Placental epithelial cell (primary cell): ENCODE data around the gene CDKN2C. TPM values are rescaled to one million over a fixed set of nuclear protein-coding genes. Genes with fewer than 3 reads are reported as not detected.

ENCODE experiments used
- total RNA-seq: library from RNA; depleted of rRNA; stranded (reverse); fragments of >200 nt; gene quantifications from 2 replicates; pipeline ENCODE4 v1.2.3, GENCODE V29; 2012

CDKN2C gene
- total RNA-seq = 6.7 and 7.9 TPM in 2 replicates

DNA sequence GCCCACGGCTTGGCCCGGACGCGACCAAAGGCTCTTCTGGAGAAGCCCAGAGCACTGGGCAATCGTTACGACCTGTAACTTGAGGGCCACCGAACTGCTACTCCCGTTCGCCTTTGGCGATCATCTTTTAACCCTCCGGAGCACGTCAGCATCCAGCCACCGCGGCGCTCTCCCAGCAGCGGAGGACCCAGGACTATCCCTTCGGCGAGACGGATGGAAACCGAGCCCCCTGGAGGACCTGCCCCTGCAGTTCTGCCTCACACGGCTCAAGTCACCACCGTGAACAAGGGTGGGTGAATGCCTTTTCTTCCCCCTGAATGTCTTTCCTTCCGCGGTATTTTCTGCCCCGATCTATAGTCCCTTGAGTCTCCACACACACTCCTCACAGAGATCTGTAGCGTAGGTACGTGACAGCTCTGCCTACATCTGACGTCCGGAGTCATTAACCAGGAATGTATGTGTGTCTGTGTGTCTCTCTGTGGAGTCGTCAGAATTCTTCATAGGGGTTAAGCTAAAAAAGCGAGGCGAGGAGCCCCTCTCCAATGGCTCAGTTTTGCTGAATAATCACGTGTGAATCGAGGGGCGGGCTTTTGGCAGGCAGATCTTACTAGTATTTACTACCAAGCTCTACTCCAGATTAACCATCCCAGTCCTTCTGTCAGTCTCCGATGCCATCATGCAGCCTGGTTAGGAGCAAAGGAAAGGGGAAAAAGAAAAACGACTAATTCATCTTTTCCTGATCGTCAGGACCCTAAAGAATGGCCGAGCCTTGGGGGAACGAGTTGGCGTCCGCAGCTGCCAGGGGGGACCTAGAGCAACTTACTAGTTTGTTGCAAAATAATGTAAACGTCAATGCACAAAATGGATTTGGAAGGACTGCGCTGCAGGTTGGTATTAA is at the start of gene CDKN2C:
Gene CDKN2C (plus strand): TSS at position 635 of the 898 bp plus-strand sequence. CDS start 124 bp downstream, at position 759.

DNA sequence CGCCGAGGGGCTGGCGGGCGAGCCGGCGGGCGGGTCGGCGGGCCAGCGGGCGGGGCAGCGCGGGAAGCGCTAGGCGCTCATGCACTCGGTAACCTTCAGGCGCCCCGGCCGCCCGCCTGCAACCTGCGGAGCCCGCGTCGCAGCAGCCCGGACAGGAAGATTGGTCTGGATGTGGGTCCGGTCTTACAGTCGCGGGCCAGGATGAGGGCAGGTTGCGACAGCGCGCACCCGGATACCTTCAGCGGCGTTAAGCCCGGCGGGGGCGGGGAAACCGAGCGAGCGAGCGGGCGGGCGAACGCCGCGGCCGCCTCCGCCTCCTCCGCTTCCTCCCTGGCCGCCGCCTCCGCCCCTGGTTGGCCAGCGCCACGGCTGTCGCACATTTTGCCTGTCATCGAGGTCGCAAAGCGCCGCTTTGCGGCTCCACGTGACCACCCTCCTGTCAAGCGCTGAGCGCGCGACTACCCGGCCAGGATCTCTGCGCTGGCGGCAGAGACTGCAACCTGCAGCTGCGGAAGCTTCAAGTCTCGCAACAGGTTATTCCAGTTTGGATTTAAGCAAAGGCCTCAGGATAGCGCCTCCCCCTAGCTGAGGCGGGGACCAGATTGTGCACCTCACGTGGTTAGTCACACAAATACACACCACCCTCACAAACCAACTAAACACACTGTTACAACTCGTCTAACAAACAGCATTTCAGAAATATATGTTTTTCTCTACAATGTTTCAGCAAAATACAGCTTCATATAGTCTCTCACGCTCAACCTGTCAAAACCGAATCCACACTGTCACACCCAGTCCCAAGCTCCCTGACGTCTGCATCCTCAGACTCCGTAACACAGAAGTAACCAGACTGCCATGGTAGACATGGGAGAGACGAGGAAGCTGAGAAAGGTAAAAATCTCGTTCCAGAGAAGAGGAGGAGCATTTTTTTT is 9.9 kb upstream of the CDKN2C start, which contains the start of gene FAF1:
Gene FAF1 (minus strand): TSS at position 355 of the 932 bp plus-strand sequence. CDS start 456 bp downstream, outside the sequence.

Other genes with a start within 250 kb of the CDKN2C start
- 30.6 and 56.2 TPM in 2 replicates for gene FAF1, start 10.0 kb upstream of the CDKN2C start, total RNA-seq
- not detected in 2 replicates for gene C1orf185, start 132.0 kb downstream of the CDKN2C start, total RNA-seq